Suprapubic skin (tissue), 4 donors: ENCODE measurements around the gene ATP5F1A. TPM values are rescaled to one million over a fixed set of nuclear protein-coding genes. Genes with fewer than 3 reads are reported as not detected.

Source experiments
- DNase-seq, 2 donors: peaks; one replicate each; pipeline ENCODE4 v3.0.0-alpha.2; 2019; ENCODE audit warnings: low spot score in 2 of 2
- H3K27ac ChIP-seq: fragments of 200-600 bp; sonication (generic); one replicate; pipeline ENCODE4 v1.5.1; 2019
- H3K27me3 ChIP-seq: fragments of 200-600 bp; sonication (generic); one replicate; pipeline ENCODE4 v1.5.1; 2019
- H3K36me3 ChIP-seq: fragments of 200-600 bp; sonication (generic); one replicate; pipeline ENCODE4 v1.5.1; 2019
- H3K4me1 ChIP-seq: fragments of 200-600 bp; sonication (generic); one replicate; pipeline ENCODE4 v1.5.1; 2019
- H3K4me3 ChIP-seq: fragments of 200-600 bp; sonication (generic); one replicate; pipeline ENCODE4 v1.5.1; 2019; ENCODE audit warnings: mild to moderate bottlenecking
- H3K9me3 ChIP-seq: fragments of 200-600 bp; sonication (generic); one replicate; pipeline ENCODE4 v1.5.1; 2019
- CTCF ChIP-seq, 2 donors: fragments of 200-600 bp in 1 of 2; fragments of 450-650 bp in 1 of 2; sonication (generic) in 1 of 2; IDR thresholded peaks; one replicate each; pipeline ENCODE4 v1.5.1; 2016 to 2019; ENCODE audit warnings: antibody characterized with exemption in 2 of 2, mild to moderate bottlenecking in 1 of 2, moderate library complexity in 1 of 2
- EP300 ChIP-seq: sonication (generic); formaldehyde crosslinking; IDR thresholded peaks from one replicate; pipeline ENCODE4 v1.6.1; 2017; ENCODE audit warnings: antibody characterized with exemption
- POLR2A ChIP-seq, 2 donors: fragments of 450-650 bp; IDR thresholded peaks; one replicate each; pipeline ENCODE4 v1.6.1; 2017; ENCODE audit warnings: antibody characterized with exemption in 2 of 2, mild to moderate bottlenecking in 2 of 2, moderate library complexity in 2 of 2
- POLR2AphosphoS5 ChIP-seq, 3 donors: sonication (generic); formaldehyde crosslinking; IDR thresholded peaks; one replicate each; pipeline ENCODE4 v1.6.1; 2017; ENCODE audit warnings: antibody characterized with exemption in 3 of 3
- WGBS: methylation state at CpG from one replicate; pipeline ENCODE4 v1.1.5; 2018; 5-methylcytosine and 5-hydroxymethylcytosine counted together
- total RNA-seq, 4 donors: library from RNA; depleted of rRNA; stranded (reverse); fragments of >200 nt; gene quantifications; one replicate each; pipeline ENCODE4 v1.1.0, GENCODE V29; 2016

The ATP5F1A gene
- total RNA-seq, 4 donors from 2014 or later = 250 to 584 (median 489) TPM

GRCh38 chr18:46061796-46062195 is 36.3 kb downstream of the ATP5F1A start:
- H3K36me3 ChIP-seq = no peaks in the 10 kb centered on the region
- no peak overlapping the region for H3K4me3 ChIP-seq
- no peak for DNase-seq
- 85% methylated on average over 1 of the region's 1 CpG for WGBS
- H3K27me3 ChIP-seq = no peaks in the 10 kb centered on the region
- TF ChIP-seq POLR2A (IDR thresholded peaks at IDR 0.05) (no peak), CTCF (IDR thresholded peaks at IDR 0.05) (no peak), EP300 (no peak), POLR2AphosphoS5 (IDR thresholded peaks at IDR 0.05) (no peak)
- no peaks in the 10 kb centered on the region for H3K9me3 ChIP-seq
- no peak overlapping the region for H3K27ac ChIP-seq
- no peaks in the 10 kb centered on the region for H3K4me1 ChIP-seq

GRCh38 chr18:46061387-46061786 is 36.7 kb downstream of the ATP5F1A start:
- no peak overlapping the region for H3K4me3 ChIP-seq
- no peaks in the 10 kb centered on the region for H3K4me1 ChIP-seq
- no peaks in the 10 kb centered on the region for H3K9me3 ChIP-seq
- no peak for TF ChIP-seq EP300
- H3K27ac ChIP-seq = no peak overlapping the region
- no peaks in the 10 kb centered on the region for H3K27me3 ChIP-seq
- WGBS = 87% methylated on average over 3 of the region's 3 CpGs
- H3K36me3 ChIP-seq = no peaks in the 10 kb centered on the region
- DNase-seq = no peak

- Histone ChIP-seq H3K27me3 (no peaks in the 10 kb centered on the region), H3K4me3 (no peak overlapping the region), H3K36me3 (no peaks in the 10 kb centered on the region), H3K4me1 (no peaks in the 10 kb centered on the region), H3K27ac (no peak overlapping the region), H3K9me3 (no peaks in the 10 kb centered on the region)
- TF ChIP-seq POLR2A (IDR thresholded peaks at IDR 0.05) (no peak), POLR2AphosphoS5 (IDR thresholded peaks at IDR 0.05) (no peak), CTCF (IDR thresholded peaks at IDR 0.05) (no peak), EP300 (no peak)
- DNase-seq = no peak
- WGBS = 90% methylated on average over 3 of the region's 3 CpGs
These were observed 37.7 kb downstream of the ATP5F1A start for GRCh38 chr18:46060359-46060841.

- WGBS = 78% methylated on average over 4 of the region's 4 CpGs
- peaks cover 8% of the 10 kb centered on the region for H3K4me1 ChIP-seq
- H3K27ac ChIP-seq = no peak overlapping the region
- no peak overlapping the region for H3K4me3 ChIP-seq
- H3K36me3 ChIP-seq = no peaks in the 10 kb centered on the region
- H3K27me3 ChIP-seq = no peaks in the 10 kb centered on the region
- TF ChIP-seq EP300 = no peak
- TF ChIP-seq POLR2A (IDR thresholded peaks at IDR 0.05) = no peak
- no peak for TF ChIP-seq POLR2AphosphoS5 (IDR thresholded peaks at IDR 0.05)
- no peak for TF ChIP-seq CTCF (IDR thresholded peaks at IDR 0.05)
- DNase-seq = no peak
- H3K9me3 ChIP-seq = no peaks in the 10 kb centered on the region
These were observed 42.3 kb downstream of the ATP5F1A start for GRCh38 chr18:46055838-46056230.

GRCh38 chr18:46054956-46055837 is 42.9 kb downstream of the ATP5F1A start:
- Histone ChIP-seq H3K4me1 (peaks cover 8% of the 10 kb centered on the region), H3K27ac (no peak overlapping the region), H3K36me3 (no peaks in the 10 kb centered on the region), H3K4me3 (no peak overlapping the region), H3K27me3 (no peaks in the 10 kb centered on the region), H3K9me3 (no peaks in the 10 kb centered on the region)
- TF ChIP-seq EP300 (no peak), POLR2A (IDR thresholded peaks at IDR 0.05) (no peak), POLR2AphosphoS5 (IDR thresholded peaks at IDR 0.05) (no peak), CTCF (IDR thresholded peaks at IDR 0.05) (no peak)
- WGBS = 86% methylated on average over 6 of the region's 6 CpGs
- no peak for DNase-seq
